ENCODE results near the gene KIF1B.

Gene KIF1B

GRCh38 chr1:10278880-10279279, 68.5 kb downstream of the KIF1B start:
- Histone ChIP-seq H3K9me3 (replicated peaks; ENCODE audit: insufficient read depth, low read length) (no peaks in the 10 kb centered on the region), H3K9me2 (replicated peaks; ENCODE audit: insufficient read depth, low read length) (no peaks in the 10 kb centered on the region), H3K36me3 (replicated peaks; ENCODE audit: insufficient read depth, low read length) (no peaks in the 10 kb centered on the region), H2AFZ (ENCODE audit: low read length) (no peak overlapping the region), H3K4me1 (ENCODE audit: low read length) (no peaks in the 10 kb centered on the region), H3K27me3 (replicated peaks; ENCODE audit: insufficient read depth, low read length) (no peaks in the 10 kb centered on the region), H4K20me1 (ENCODE audit: insufficient read depth, low read length) (no peaks in the 10 kb centered on the region), H3K79me2 (ENCODE audit: low read length) (no peaks in the 10 kb centered on the region), H3K9ac (ENCODE audit: low read length) (no peak overlapping the region), H3K4me3 (ENCODE audit: low read length) (no peak overlapping the region), H3K4me2 (ENCODE audit: low read depth, low read length) (no peak overlapping the region), H3K27ac (ENCODE audit: low read length) (no peak overlapping the region), H3F3A (ENCODE audit: insufficient read depth, low read length) (no peaks in the 10 kb centered on the region)
- TF ChIP-seq EZH2phosphoT487 (IDR thresholded peaks at IDR 0.05; ENCODE audit: low read length) (no peak), CTCF (IDR thresholded peaks at IDR 0.05; ENCODE audit: low read length) (no peak), EZH2 (optimal IDR thresholded peaks at IDR 0.05; ENCODE audit: low read depth, low read length) (no peak)
- DNase-seq, result no peak

- Histone ChIP-seq H3K27me3 (replicated peaks; ENCODE audit: insufficient read depth, low read length) (no peaks in the 10 kb centered on the region), H3K9me3 (replicated peaks; ENCODE audit: insufficient read depth, low read length) (no peaks in the 10 kb centered on the region), H3K9ac (ENCODE audit: low read length) (no peak overlapping the region), H3F3A (ENCODE audit: insufficient read depth, low read length) (no peaks in the 10 kb centered on the region), H3K36me3 (replicated peaks; ENCODE audit: insufficient read depth, low read length) (no peaks in the 10 kb centered on the region), H3K4me1 (ENCODE audit: low read length) (no peaks in the 10 kb centered on the region), H3K79me2 (ENCODE audit: low read length) (no peaks in the 10 kb centered on the region), H3K27ac (ENCODE audit: low read length) (no peak overlapping the region), H3K9me2 (replicated peaks; ENCODE audit: insufficient read depth, low read length) (no peaks in the 10 kb centered on the region), H3K4me2 (ENCODE audit: low read depth, low read length) (no peak overlapping the region), H3K4me3 (ENCODE audit: low read length) (no peak overlapping the region), H4K20me1 (ENCODE audit: insufficient read depth, low read length) (no peaks in the 10 kb centered on the region), H2AFZ (ENCODE audit: low read length) (no peak overlapping the region)
- TF ChIP-seq CTCF (IDR thresholded peaks at IDR 0.05; ENCODE audit: low read length) (no peak), EZH2 (optimal IDR thresholded peaks at IDR 0.05; ENCODE audit: low read depth, low read length) (no peak), EZH2phosphoT487 (IDR thresholded peaks at IDR 0.05; ENCODE audit: low read length) (no peak)
- no peak for DNase-seq
These were observed 70.3 kb downstream of the KIF1B start for GRCh38 chr1:10280439-10281350.

- no peak overlapping the region for H3K4me3 ChIP-seq (ENCODE audit: low read length)
- H3K79me2 ChIP-seq (ENCODE audit: low read length), result no peaks in the 10 kb centered on the region
- no peaks in the 10 kb centered on the region for H3K36me3 ChIP-seq (replicated peaks; ENCODE audit: insufficient read depth, low read length)
- no peak overlapping the region for H2AFZ ChIP-seq (ENCODE audit: low read length)
- no peaks in the 10 kb centered on the region for H3K27me3 ChIP-seq (replicated peaks; ENCODE audit: insufficient read depth, low read length)
- no peaks in the 10 kb centered on the region for H3F3A ChIP-seq (ENCODE audit: insufficient read depth, low read length)
- no peaks in the 10 kb centered on the region for H4K20me1 ChIP-seq (ENCODE audit: insufficient read depth, low read length)
- H3K9ac ChIP-seq (ENCODE audit: low read length), result no peak overlapping the region
- H3K9me3 ChIP-seq (replicated peaks; ENCODE audit: insufficient read depth, low read length), result no peaks in the 10 kb centered on the region
- no peaks in the 10 kb centered on the region for H3K9me2 ChIP-seq (replicated peaks; ENCODE audit: insufficient read depth, low read length)
- TF ChIP-seq EZH2 (optimal IDR thresholded peaks at IDR 0.05; ENCODE audit: low read depth, low read length) (no peak), EZH2phosphoT487 (IDR thresholded peaks at IDR 0.05; ENCODE audit: low read length) (no peak), CTCF (IDR thresholded peaks at IDR 0.05; ENCODE audit: low read length) (no peak)
- no peak overlapping the region for H3K4me2 ChIP-seq (ENCODE audit: low read depth, low read length)
- no peak for DNase-seq
- H3K4me1 ChIP-seq (ENCODE audit: low read length), result no peaks in the 10 kb centered on the region
- no peak overlapping the region for H3K27ac ChIP-seq (ENCODE audit: low read length)
These were observed 73.1 kb downstream of the KIF1B start for GRCh38 chr1:10283318-10283984.

Data from MM.1S (cell line).